Measurements from ENCODE around the gene ZNF124.
"Not testable (repeated sequence)": the region's sequence is repeated elsewhere in the genome, so short reads cannot be mapped to it uniquely, and the experiment has no call there.

The ZNF124 gene

DNA sequence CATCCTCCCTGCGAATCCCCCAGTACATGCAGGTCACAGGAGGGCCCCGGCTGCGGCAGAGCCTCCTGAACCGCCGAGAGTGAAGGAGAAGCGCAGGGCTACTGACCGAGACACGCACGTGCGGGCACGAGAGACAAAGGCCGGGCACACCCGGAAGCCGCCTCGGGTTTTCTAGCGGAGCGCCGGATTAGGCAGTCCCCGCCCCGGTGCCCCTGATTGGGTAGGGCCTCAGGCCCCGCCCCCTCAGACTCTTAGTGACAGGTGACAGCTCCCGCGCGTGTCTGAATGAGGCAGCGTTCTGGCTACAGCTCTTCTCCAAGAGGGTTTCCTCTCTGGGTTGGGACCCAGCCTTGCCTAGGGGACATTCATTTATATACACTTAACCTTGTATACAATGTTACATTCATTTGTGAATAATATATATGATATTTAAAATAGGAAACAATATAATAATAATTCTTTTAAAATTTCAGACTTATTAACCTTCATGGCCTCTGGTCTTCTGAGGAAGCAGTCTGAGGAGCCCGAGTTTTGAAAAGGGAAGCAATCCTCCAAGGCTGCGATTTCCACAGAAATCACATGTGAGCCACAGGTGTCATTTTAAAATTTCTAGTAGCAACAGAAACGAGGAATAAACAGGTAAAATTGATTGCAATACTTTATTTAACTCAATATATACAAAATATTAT lies at the start of gene ZNF124:
Gene ZNF124 (minus strand): TSS at position 146 of the 689 bp plus-strand sequence. CDS start 143 bp downstream, at position 3.
- DNase-seq (ENCODE audit: extremely low read depth in 1 of 2, low read depth in 1 of 2), result not testable (repeated sequence)

DNA sequence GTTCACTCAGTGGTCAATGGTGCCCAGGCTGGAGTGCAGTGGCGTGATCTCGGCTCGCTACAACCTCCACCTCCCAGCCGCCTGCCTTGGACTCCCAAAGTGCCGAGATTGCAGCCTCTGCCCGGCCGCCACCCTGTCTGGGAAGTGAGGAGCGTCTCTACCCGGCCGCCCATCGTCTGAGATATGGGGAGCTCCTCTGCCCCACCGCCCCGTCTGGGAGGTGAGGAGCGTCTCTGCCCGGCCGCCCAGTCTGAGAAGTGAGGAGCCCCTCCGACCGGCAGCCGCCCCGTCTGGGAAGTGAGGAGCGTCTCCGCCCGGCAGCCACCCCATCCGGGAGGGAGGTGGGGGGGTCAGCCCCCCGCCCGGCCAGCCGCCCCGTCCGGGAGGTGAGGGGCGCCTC lies 48.5 kb upstream of the ZNF124 start:
- not testable (repeated sequence) for DNase-seq (ENCODE audit: extremely low read depth in 1 of 2, low read depth in 1 of 2)

DNA sequence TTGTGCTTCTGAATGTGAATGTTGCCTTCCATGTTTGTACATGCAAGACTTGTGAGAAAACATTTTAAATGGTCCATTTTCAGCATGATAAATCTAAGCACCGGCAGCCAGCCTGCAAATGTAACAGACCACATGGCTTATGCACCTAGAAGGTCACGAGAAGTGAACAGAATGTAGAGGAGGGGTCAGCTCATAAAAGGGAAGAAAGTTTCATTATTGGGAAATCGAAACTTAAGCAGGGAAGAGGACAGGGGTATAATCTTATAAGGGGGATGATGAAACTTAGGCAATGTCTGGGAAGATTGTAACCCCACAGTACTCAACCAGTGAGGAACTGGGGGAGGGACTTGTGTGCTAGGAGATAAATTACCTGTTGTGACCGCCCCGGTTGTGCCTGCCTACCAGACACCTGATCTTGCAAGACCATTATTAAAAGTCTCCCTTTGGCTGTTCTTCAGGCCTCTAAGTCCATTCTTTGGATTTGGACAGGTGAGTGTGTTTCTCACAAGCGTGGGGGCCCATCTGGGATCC lies 46.4 kb upstream of the ZNF124 start:
- no peak for DNase-seq (ENCODE audit: extremely low read depth in 1 of 2, low read depth in 1 of 2)

DNA sequence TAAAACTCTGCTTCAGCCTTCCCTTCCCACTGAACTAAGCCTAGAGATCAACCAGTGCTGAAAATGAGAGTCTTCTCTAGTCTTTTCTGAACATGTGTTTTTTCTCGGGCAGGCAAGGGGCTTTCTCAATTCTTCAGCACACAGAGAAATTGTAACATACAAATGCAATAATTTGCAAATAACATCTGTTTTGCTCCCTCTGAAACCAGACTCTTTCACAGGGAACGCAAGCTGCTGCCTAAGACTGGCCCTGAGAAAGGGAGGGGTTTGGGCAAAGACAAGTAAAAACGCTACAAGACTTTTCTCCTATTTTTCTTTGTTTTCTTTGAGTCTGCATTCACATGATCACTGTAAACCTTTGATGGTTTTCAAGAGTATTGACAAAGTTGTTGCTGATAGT lies 44.4 kb upstream of the ZNF124 start:
- DNase-seq (ENCODE audit: extremely low read depth in 1 of 2, low read depth in 1 of 2), result no peak

DNA sequence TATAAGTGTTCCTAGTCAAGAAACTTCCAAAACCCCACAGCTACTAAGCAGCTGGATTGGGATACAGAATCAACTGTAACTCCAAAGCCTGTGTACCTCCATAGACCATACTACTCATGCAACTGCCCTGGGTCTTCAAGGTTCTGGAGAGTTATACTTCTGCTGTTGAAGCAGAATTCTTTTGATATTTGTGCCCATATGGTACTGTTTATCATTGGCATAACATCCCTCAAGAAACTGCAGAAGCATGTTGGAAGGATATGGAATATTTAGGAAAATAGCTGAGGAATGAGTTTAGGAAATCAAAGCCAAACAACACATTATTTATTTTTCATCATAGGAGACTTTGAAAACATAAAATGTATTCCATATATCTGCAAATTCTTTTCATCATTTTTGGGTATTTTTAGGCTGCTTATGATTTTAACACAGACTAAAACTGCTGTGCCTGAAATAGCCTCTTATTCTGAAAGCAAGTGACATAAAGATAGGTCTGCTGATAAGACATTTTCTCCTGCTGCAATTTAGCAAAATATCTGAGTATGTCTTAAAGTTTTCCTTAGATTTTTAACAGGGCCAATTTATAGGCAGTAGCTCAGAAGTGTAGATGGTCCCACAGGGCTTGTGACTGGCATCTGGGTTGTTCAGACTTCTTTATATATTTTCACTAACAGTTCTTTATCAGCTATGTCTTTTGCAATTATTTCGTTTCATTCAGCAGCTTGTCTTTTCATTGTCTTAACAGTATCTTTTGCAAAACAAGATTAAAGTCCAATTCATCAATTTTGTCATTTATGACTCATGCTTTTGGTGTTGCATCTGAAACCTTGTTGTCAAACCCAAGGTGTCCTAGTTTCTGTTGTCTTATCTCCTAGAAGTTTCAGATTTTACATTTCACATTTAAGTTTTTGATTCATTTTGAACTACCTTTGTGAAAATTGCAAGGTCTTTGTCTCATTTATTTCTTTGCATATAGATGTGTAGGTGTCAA lies 41.1 kb upstream of the ZNF124 start:
- no peak for DNase-seq (ENCODE audit: extremely low read depth in 1 of 2, low read depth in 1 of 2)

DNA sequence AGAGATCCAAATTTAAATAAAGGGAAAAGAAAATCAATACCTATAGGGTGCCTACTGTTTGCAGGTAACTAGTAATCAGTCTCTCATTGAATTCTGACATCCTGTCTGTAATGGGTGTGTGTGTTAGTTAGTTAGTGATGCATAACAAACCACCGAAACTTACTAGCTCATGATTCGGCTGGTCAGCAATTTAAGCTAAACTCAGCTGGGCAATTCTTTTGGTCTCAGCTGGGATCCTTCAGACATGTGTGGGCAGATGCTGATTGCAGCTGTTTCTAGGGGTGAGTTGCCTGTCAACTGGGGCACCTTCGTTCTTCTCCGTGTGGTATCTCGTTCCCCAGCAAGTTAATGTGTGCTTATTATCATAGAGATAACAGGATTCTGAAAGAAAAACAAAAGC lies 40.2 kb upstream of the ZNF124 start:
- DNase-seq (ENCODE audit: extremely low read depth in 1 of 2, low read depth in 1 of 2), result no peak

DNA sequence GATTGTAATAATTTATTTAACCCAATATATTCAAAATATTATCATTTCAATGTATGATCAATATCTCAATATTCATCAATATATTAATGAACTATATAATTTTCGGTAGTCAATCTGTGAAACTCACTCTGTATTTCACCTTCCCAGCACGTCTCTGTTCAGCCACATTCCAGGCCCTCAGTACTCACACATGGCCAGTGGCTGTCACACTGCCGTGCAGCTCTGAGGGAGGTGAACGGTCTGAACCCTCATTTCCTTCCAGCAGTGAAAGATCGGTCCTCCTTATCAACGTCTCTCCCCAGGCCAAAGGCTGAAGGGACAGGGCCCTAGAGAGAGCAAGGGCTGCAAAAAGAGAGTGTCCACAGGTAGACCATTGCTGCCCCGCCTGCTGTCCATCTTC lies 39.5 kb upstream of the ZNF124 start:
- no peak for DNase-seq (ENCODE audit: extremely low read depth in 1 of 2, low read depth in 1 of 2)

DNA sequence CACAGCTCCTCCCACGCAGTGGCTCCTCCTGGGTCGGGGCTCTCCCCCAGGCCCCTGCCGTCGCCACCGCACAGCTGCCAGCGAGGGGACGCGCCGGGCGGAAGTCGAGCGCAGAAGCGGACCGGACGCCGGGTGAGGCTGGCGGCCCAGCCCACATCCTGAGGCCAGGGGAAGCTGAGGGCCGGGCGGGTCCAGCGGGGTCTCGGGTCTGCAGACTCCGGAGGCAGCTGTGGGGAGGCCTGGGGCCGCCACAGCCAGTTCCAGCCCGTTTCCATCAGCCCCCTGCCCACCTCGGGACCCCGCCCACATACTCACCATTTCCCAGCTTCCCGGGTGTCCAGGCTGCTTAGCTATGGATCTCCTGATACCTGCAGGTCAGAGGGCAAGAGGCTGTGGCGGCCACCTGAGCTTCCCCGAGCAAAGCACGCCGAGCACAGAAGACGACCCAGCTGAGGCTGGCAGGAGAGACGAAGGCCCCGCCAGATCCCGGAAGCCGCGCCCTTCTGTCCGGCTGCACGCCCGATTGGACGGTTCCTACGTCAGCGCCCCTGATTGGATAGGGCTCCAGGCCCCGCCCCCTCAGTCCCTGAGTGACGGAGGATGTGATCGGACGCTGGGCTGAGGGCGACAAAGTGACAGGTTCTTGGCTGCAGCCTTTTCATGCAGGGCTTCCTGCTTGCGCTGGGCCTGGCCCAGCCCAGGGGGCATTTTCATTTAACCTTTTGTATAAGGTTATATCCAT lies 38.7 kb upstream of the ZNF124 start:
- peak; percentile 91 to 95 for DNase-seq (ENCODE audit: extremely low read depth in 1 of 2, low read depth in 1 of 2)

DNA sequence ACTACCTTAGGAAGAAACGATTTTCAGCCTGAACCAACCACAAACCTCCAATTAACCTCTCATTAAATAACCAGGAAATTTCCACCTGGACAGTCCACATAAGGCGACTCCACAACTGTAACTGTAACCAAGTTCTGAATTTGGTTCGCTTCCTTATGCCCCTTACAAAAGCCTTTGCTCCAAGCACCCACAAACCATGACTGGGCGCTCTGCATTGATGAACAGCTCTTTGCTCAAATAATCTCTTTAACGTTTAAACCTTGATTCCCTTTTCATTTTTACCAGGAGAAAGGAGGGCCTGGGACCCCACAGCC lies 38.2 kb upstream of the ZNF124 start:
- no peak for DNase-seq (ENCODE audit: extremely low read depth in 1 of 2, low read depth in 1 of 2)

DNA sequence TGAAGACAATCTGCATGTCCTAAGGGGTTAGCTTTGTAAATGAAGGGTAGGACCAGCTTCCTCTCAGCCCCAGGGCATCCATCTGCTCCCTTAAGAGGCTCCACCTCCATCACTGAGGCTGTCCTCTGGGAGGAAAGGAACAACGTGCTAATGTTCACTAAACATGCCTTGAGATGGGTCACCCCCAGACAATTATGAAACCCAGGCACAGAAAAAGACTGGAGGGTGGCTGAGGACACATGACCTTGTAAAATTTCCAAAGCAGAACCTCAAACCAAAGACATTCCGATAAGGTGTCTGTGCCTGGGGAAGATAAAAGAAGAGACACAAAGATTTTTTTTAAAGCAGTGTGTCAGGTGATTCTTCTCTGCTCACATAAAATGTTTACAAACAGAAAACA lies 37.6 kb upstream of the ZNF124 start:
- no peak for DNase-seq (ENCODE audit: extremely low read depth in 1 of 2, low read depth in 1 of 2)

DNA sequence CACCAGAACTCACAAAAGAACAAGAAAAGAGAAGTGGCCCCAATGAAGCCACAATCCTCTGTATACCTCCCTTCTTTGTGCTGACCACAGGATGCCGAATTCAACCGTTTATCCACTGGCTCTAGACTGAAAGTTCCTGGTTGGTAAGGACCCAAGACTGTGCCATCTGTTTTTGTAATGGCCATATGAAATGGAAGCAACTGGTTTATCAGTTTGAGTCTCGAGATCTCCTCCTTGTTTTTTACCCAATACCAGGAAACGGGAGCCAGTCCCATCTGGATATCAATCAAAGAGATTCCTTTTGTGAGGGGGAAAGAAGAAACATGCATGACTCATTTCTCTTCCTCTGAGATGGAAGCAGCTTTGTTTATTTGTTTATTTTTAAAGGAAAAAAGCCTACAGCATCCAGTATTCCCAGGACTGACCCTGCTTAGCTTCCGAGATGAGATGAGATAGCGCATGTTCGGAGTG lies 32.4 kb upstream of the ZNF124 start:
- no peak for DNase-seq (ENCODE audit: extremely low read depth in 1 of 2, low read depth in 1 of 2)

DNA sequence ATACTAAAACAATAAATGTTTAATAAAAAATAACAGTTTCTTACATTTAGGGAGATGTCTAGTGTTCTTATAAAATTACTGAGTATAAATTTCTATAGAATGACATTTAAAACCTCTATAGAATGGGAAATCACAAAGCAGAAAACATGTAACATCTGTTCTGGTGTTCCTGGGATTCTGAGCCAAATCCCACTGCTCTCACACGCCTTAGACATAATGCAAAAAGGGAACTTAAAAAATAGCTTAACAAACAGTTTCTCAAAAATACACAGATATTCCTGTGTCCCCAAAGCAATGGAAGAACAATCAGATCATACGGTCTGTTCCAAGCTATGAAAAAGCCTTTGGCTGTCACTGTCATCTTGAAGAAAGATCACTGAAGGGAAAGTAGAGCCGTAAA lies 27.0 kb upstream of the ZNF124 start:
- DNase-seq (ENCODE audit: extremely low read depth in 1 of 2, low read depth in 1 of 2), result no peak

DNA sequence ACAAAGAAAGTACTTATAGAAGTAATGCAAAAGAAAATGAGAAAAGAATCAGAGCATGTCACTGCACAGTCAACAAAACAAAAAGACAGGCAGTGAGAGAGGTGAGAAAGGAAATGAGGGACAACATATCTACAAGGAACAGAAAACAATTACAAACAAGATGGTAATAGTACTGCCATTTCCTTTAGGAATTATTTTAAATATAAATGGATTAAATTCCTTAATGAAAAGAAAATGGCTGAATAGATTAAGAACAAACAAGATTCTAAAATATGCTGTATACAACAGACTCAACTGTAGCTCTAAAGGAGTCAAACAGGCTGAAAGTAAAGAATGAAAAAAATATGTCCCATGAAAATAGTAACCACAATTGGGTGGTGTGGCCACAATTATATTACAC lies 22.1 kb upstream of the ZNF124 start:
- no peak for DNase-seq (ENCODE audit: extremely low read depth in 1 of 2, low read depth in 1 of 2)

DNA sequence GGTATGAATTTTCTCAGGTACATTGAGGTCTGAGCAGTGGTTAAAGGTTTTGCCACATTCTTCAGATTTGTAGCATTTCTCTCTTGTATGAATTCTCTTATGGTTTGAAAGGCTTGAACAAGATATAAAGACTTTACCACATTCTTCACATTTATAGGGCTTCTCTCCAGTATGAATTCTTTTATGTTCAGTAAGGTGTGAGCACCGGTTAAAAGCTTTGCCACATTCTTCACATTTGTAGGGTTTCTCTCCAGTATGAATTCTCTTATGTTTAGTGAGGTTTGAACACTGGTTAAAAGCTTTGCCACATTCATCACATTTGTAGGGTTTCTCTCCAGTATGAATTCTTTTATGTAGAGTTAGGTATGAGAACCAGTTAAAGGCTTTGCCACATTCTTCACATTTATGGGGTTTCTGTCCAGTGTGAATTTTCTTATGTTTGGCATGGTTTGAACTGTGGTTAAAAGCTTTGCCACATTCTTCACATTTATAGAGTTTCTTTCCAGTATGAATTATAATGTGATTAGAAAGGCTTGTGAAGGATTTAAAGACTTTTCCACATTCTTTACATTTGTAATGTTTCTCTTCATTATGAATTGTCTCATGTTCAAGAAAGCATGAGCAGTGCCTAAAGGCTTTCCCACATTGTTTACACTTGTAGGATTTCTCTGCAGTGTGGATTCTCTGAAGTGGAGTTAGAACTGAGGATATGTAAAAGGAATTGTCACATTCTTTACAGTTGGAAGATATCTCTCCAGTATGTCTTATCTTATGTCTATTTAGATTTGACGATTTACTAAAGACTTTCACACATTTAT lies 18.4 kb upstream of the ZNF124 start:
- DNase-seq (ENCODE audit: extremely low read depth in 1 of 2, low read depth in 1 of 2), result no peak

DNA sequence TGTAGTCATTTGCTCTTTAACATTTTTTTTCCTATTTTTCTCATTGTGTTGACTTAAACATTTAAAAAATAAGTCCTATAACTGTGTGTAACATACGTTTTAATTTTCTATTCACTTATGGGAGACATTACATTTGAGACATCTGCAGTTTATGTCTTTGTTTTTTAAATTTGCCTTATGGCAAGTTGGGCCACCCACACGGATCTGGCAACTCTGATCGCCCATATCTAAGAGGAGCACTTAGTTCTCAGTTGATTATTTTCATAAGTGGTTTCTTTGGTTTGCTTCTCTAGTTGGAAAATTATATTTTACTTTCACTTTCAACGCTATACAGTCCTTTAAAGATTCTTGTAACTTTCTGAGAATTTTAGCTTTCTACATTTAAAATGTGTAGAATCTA lies 13.8 kb upstream of the ZNF124 start:
- DNase-seq (ENCODE audit: extremely low read depth in 1 of 2, low read depth in 1 of 2), result no peak

DNA sequence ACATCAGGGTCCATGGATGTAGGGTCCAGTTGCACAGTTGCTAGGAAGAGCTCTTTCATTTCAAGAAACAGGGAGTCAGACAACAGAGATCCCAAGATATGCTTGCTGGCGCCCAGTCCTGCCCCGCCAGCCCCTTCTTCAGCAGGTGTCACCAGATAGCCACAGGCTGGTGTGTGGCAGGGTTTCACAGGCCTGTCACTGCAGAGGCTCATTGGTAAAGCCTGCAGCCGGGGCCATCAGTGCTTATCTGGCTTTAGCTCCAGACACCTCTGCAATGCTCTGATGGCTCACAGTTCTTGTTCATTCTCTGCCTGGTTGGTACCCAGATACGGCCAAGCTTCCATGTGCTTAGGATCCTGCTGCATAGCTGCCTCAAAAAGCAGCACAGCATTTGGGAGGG lies 12.4 kb upstream of the ZNF124 start:
- DNase-seq (ENCODE audit: extremely low read depth in 1 of 2, low read depth in 1 of 2), result no peak

DNA sequence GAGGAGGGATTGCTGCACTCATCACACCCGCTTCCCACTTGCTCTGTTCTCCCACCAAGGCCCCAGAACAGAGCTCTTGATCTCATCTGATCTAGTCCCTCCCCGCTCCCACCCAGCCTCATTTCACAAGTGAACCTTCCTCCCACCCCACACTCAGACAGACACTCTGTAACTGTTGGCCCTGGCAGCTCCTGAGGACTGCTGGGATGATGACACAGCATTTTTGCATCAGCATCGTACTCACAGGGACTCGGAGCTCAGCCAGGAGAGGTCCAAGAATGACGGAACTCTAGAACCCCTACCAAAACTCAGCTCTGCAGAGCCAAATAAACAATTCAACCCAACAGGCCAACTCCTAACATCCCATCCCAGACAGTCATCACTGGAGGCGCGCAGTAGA lies 11.2 kb upstream of the ZNF124 start:
- DNase-seq (ENCODE audit: extremely low read depth in 1 of 2, low read depth in 1 of 2), result no peak

DNA sequence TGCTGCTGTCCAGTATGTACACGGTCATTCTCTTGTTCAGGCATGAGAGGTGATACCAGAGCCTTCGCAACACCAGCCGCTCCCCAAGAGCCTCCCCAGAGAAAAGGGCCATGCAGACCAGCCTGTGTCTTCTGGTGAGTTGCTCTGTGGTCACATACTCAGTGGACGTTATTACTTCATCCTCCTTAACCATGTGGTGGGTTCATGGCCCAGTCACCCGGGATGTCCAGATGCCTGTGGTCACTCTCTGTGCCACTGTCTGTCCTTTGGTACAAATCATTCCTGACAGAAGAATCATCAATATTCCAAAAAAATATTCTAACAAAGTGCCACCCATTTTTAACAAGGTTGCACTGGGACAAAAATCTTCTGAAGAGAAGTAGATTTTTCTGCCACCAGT lies 8.8 kb upstream of the ZNF124 start:
- DNase-seq (ENCODE audit: extremely low read depth in 1 of 2, low read depth in 1 of 2), result no peak

DNA sequence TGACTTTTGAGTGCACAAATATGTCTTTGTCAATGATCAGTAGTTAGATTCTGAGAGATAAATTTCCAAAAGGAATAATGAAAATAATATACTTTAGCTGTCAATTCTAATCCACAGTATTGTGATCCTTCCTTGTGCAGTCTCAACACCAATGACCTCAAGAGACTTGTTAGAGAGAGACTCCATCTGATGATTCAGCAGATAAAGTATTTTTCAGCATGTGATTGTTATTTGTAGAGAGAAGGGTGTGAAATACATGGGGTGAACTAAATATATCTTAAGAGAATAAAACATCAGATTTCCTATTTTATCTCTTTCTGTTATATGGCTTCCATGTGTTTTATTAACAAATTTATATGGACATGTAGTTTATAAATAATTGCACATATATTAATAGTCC lies 5.9 kb upstream of the ZNF124 start:
- DNase-seq (ENCODE audit: extremely low read depth in 1 of 2, low read depth in 1 of 2), result no peak

DNA sequence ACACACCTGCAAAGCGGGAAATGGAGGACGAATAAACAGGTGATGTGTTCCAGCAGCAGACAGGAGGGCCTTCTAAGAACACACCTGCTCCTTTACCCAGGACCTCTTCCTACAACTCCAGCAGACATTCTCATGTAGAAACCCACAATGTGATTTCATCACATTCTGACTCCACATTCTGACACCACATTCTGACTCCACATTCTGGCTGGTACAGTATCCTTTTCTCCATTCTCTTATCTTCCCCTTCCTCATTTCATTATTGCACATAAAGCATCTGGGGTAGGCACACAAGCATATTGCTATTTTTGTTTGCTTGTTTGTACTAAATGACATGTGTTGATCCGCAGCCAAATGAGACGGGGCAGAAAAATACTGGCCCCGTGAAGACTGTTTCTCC lies 3.6 kb upstream of the ZNF124 start:
- no peak for DNase-seq (ENCODE audit: extremely low read depth in 1 of 2, low read depth in 1 of 2)
